Progenitor cell of endocrine pancreas (in vitro differentiated cells): ENCODE measurements around the gene CRHR2. TPM values are rescaled to one million over a fixed set of nuclear protein-coding genes. Genes with fewer than 3 reads are reported as not detected.
A peak's percentile ranks its signal among the peaks of the same experiment; 100 is the strongest.

Source experiments
- DNase-seq: peaks from one replicate; pipeline ENCODE4 v3.0.0; 2021; ENCODE audit warnings: low spot score; ENCODE audit not compliant: unreplicated experiment
- H3K27ac Mint-ChIP-seq: 2 replicates; pipeline ENCODE4 v1.8.0; 2021; ENCODE audit warnings: mild to moderate bottlenecking, moderate library complexity, mixed read lengths
- H3K27me3 Mint-ChIP-seq: 2 replicates; pipeline ENCODE4 v1.8.0; 2021; ENCODE audit warnings: mixed read lengths
- H3K36me3 Mint-ChIP-seq: 2 replicates; pipeline ENCODE4 v1.8.0; 2022; ENCODE audit warnings: mixed read lengths; ENCODE audit not compliant: insufficient read depth
- H3K4me1 Mint-ChIP-seq: 2 replicates; pipeline ENCODE4 v1.8.0; 2021; ENCODE audit warnings: low read depth, mixed read lengths
- H3K4me3 Mint-ChIP-seq: 2 replicates; pipeline ENCODE4 v1.8.0; 2021; ENCODE audit warnings: low read depth, mild to moderate bottlenecking, moderate library complexity, mixed read lengths
- H3K9me3 Mint-ChIP-seq: 2 replicates; pipeline ENCODE4 v1.8.0; 2021; ENCODE audit warnings: low read depth, mixed read lengths
- total RNA-seq: library from RNA; stranded (reverse); gene quantifications from 2 replicates; pipeline ENCODE4 v1.2.1, GENCODE V29; 2021
- TF ChIP-seq, protein P1 (sequence below): fragments of 200-600 bp; sonication (generic); IDR thresholded peaks from one replicate; pipeline ENCODE4 v1.5.0; 2021; ENCODE audit warnings: antibody characterized with exemption, mild to moderate bottlenecking; ENCODE audit not compliant: unreplicated experiment

CRHR2 gene
- total RNA-seq, 1 donor from 2014 or later, result not detected

DNA sequence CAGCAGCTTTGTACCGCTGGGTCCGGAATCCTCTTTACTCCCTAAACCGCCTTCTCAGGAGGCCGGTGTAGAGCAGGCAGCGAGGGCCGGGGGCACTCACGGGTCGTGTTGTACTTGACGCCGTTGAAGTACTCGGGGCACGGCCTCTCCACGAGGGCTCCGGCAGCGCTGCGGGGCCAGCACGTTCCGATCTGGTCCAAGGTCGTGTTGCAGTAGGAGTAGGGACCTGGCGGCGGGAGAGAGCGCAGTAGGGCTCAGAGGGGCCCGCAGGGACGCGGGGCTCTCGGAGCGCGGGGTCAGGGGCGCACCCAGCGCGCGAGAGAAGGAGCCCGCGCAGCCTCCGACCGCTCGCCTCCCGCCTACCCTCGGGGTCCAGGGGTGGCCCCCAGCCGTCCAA is 443 bp downstream of the CRHR2 start:
- no peaks in the 10 kb centered on the region for H3K36me3 Mint-ChIP-seq
- peaks cover 62% of the 10 kb centered on the region for H3K27me3 Mint-ChIP-seq
- TF ChIP-seq, protein P1, sequence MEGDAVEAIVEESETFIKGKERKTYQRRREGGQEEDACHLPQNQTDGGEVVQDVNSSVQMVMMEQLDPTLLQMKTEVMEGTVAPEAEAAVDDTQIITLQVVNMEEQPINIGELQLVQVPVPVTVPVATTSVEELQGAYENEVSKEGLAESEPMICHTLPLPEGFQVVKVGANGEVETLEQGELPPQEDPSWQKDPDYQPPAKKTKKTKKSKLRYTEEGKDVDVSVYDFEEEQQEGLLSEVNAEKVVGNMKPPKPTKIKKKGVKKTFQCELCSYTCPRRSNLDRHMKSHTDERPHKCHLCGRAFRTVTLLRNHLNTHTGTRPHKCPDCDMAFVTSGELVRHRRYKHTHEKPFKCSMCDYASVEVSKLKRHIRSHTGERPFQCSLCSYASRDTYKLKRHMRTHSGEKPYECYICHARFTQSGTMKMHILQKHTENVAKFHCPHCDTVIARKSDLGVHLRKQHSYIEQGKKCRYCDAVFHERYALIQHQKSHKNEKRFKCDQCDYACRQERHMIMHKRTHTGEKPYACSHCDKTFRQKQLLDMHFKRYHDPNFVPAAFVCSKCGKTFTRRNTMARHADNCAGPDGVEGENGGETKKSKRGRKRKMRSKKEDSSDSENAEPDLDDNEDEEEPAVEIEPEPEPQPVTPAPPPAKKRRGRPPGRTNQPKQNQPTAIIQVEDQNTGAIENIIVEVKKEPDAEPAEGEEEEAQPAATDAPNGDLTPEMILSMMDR, result no peak
- no peaks in the 10 kb centered on the region for H3K9me3 Mint-ChIP-seq
- H3K4me1 Mint-ChIP-seq, result peaks cover 7% of the 10 kb centered on the region
- peak overlapping the region; percentile 63 for H3K4me3 Mint-ChIP-seq
- H3K27ac Mint-ChIP-seq, result no peak overlapping the region
- no peak for DNase-seq

- Mint-ChIP-seq H3K9me3 (no peaks in the 10 kb centered on the region), H3K4me3 (peak overlapping the region; percentile 63), H3K36me3 (no peaks in the 10 kb centered on the region), H3K27ac (no peak overlapping the region), H3K4me1 (peaks cover 7% of the 10 kb centered on the region), H3K27me3 (peaks cover 64% of the 10 kb centered on the region)
- DNase-seq, result no peak
- TF ChIP-seq, protein P1, result no peak
Observed at GRCh38 chr7:30681331-30681797, 892 bp downstream of the CRHR2 start.

- H3K4me1 Mint-ChIP-seq, result peaks cover 7% of the 10 kb centered on the region
- no peaks in the 10 kb centered on the region for H3K9me3 Mint-ChIP-seq
- H3K27ac Mint-ChIP-seq, result no peak overlapping the region
- H3K36me3 Mint-ChIP-seq, result no peaks in the 10 kb centered on the region
- no peak for DNase-seq
- no peak overlapping the region for H3K4me3 Mint-ChIP-seq
- TF ChIP-seq, protein P1, result no peak
- H3K27me3 Mint-ChIP-seq, result peaks cover 68% of the 10 kb centered on the region
Observed at GRCh38 chr7:30679664-30680063, 2.6 kb downstream of the CRHR2 start.

- TF ChIP-seq, protein P1, result no peak
- H3K27me3 Mint-ChIP-seq, result peaks cover 61% of the 10 kb centered on the region
- no peak overlapping the region for H3K4me3 Mint-ChIP-seq
- H3K4me1 Mint-ChIP-seq, result peaks cover 7% of the 10 kb centered on the region
- H3K9me3 Mint-ChIP-seq, result no peaks in the 10 kb centered on the region
- H3K27ac Mint-ChIP-seq, result no peak overlapping the region
- H3K36me3 Mint-ChIP-seq, result no peaks in the 10 kb centered on the region
- DNase-seq, result no peak
Observed at GRCh38 chr7:30678805-30679204, 3.5 kb downstream of the CRHR2 start.

GRCh38 chr7:30674876-30675275 is 7.4 kb downstream of the CRHR2 start:
- Mint-ChIP-seq H3K36me3 (no peaks in the 10 kb centered on the region), H3K4me1 (no peaks in the 10 kb centered on the region), H3K27me3 (peaks cover 27% of the 10 kb centered on the region), H3K9me3 (peaks cover 3% of the 10 kb centered on the region), H3K27ac (no peak overlapping the region), H3K4me3 (no peak overlapping the region)
- DNase-seq, result no peak
- TF ChIP-seq, protein P1, result no peak
